ENCODE data around the gene ADAMTS12. TPM values are rescaled to one million over a fixed set of nuclear protein-coding genes. Genes with fewer than 3 reads are reported as not detected.

Gene ADAMTS12
- total RNA-seq (2014; rRNA removed; shearing (Covaris generic); ENCODE audit: low replicate concordance) = not detected in 2 replicates

GRCh38 chr5:33891788-33892619, at the start of gene ADAMTS12:
ADAMTS12 (minus strand) TSS chr5:33891990; CDS start chr5:33891856, 134 bp downstream.
- no peak for DNase-seq (ENCODE audit: low read depth)
- in situ Hi-C loops (cut with HindIII; ENCODE audit: low pct_unique_long_range_greater_than_20kb, low sequenced_read_pairs) = no loop called here

GRCh38 chr5:33941090-33941489, 49.3 kb upstream of the ADAMTS12 start:
- in situ Hi-C loops (cut with HindIII; ENCODE audit: low pct_unique_long_range_greater_than_20kb, low sequenced_read_pairs) = no loop called here
- no peak for DNase-seq (ENCODE audit: low read depth)

GRCh38 chr5:33939556-33940262, 47.9 kb upstream of the ADAMTS12 start:
- in situ Hi-C loops (cut with HindIII; ENCODE audit: low pct_unique_long_range_greater_than_20kb, low sequenced_read_pairs) = no loop called here
- no peak for DNase-seq (ENCODE audit: low read depth)

- in situ Hi-C loops (cut with HindIII; ENCODE audit: low pct_unique_long_range_greater_than_20kb, low sequenced_read_pairs) = no loop called here
- no peak for DNase-seq (ENCODE audit: low read depth)
Observed at GRCh38 chr5:33938881-33939280, 47.1 kb upstream of the ADAMTS12 start.

- in situ Hi-C loops (cut with HindIII; ENCODE audit: low pct_unique_long_range_greater_than_20kb, low sequenced_read_pairs) = no loop called here
- DNase-seq (ENCODE audit: low read depth) = no peak
Observed at GRCh38 chr5:33938507-33938796, 46.7 kb upstream of the ADAMTS12 start.

- no peak for DNase-seq (ENCODE audit: low read depth)
- in situ Hi-C loops (cut with HindIII; ENCODE audit: low pct_unique_long_range_greater_than_20kb, low sequenced_read_pairs) = no loop called here
Observed at GRCh38 chr5:33937707-33938506, 46.1 kb upstream of the ADAMTS12 start.

- no peak for DNase-seq (ENCODE audit: low read depth)
- in situ Hi-C loops (cut with HindIII; ENCODE audit: low pct_unique_long_range_greater_than_20kb, low sequenced_read_pairs) = no loop called here
Observed at GRCh38 chr5:33937017-33937706, 45.4 kb upstream of the ADAMTS12 start.

- no peak for DNase-seq (ENCODE audit: low read depth)
- in situ Hi-C loops (cut with HindIII; ENCODE audit: low pct_unique_long_range_greater_than_20kb, low sequenced_read_pairs) = no loop called here
Observed at GRCh38 chr5:33936381-33937016, 44.7 kb upstream of the ADAMTS12 start, which contains the start of gene RXFP3. RXFP3 (plus strand) TSS chr5:33936386; CDS start chr5:33936741, 355 bp downstream.

GRCh38 chr5:33936004-33936380, 44.2 kb upstream of the ADAMTS12 start:
- in situ Hi-C loops (cut with HindIII; ENCODE audit: low pct_unique_long_range_greater_than_20kb, low sequenced_read_pairs) = no loop called here
- peak; percentile 14 for DNase-seq (ENCODE audit: low read depth)

GRCh38 chr5:33934176-33934575, 42.4 kb upstream of the ADAMTS12 start:
- in situ Hi-C loops (cut with HindIII; ENCODE audit: low pct_unique_long_range_greater_than_20kb, low sequenced_read_pairs) = no loop called here
- no peak for DNase-seq (ENCODE audit: low read depth)

GRCh38 chr5:33933723-33934169, 42.0 kb upstream of the ADAMTS12 start:
- in situ Hi-C loops (cut with HindIII; ENCODE audit: low pct_unique_long_range_greater_than_20kb, low sequenced_read_pairs) = no loop called here
- no peak for DNase-seq (ENCODE audit: low read depth)

GRCh38 chr5:33931136-33931535, 39.3 kb upstream of the ADAMTS12 start:
- no peak for DNase-seq (ENCODE audit: low read depth)
- in situ Hi-C loops (cut with HindIII; ENCODE audit: low pct_unique_long_range_greater_than_20kb, low sequenced_read_pairs) = no loop called here

GRCh38 chr5:33929925-33930690, 38.3 kb upstream of the ADAMTS12 start:
- in situ Hi-C loops (cut with HindIII; ENCODE audit: low pct_unique_long_range_greater_than_20kb, low sequenced_read_pairs) = no loop called here
- no peak for DNase-seq (ENCODE audit: low read depth)

GRCh38 chr5:33928283-33928682, 36.5 kb upstream of the ADAMTS12 start:
- no peak for DNase-seq (ENCODE audit: low read depth)
- in situ Hi-C loops (cut with HindIII; ENCODE audit: low pct_unique_long_range_greater_than_20kb, low sequenced_read_pairs) = no loop called here

GRCh38 chr5:33927685-33928084, 35.9 kb upstream of the ADAMTS12 start:
- in situ Hi-C loops (cut with HindIII; ENCODE audit: low pct_unique_long_range_greater_than_20kb, low sequenced_read_pairs) = no loop called here
- DNase-seq (ENCODE audit: low read depth) = no peak

- no peak for DNase-seq (ENCODE audit: low read depth)
- in situ Hi-C loops (cut with HindIII; ENCODE audit: low pct_unique_long_range_greater_than_20kb, low sequenced_read_pairs) = no loop called here
Observed at GRCh38 chr5:33925278-33925677, 33.5 kb upstream of the ADAMTS12 start.

- no peak for DNase-seq (ENCODE audit: low read depth)
Observed at GRCh38 chr5:33921002-33921401, 29.2 kb upstream of the ADAMTS12 start.

More at GRCh38 chr5:33921002-33921401, 29.2 kb upstream of the ADAMTS12 start:
- in situ Hi-C loops (cut with HindIII; ENCODE audit: low pct_unique_long_range_greater_than_20kb, low sequenced_read_pairs) = no loop called here
